ENCODE results near the gene TNRC6A. TPM values are rescaled to one million over a fixed set of nuclear protein-coding genes. Genes with fewer than 3 reads are reported as not detected.

The TNRC6A gene
- total and polyA plus RNA-seq, 9 of the 15 experiments (the other 6 are each of a cell fraction or from before 2014, with no cell fraction given): 3.4 to 32.1 (median 26.6) TPM

DNA sequence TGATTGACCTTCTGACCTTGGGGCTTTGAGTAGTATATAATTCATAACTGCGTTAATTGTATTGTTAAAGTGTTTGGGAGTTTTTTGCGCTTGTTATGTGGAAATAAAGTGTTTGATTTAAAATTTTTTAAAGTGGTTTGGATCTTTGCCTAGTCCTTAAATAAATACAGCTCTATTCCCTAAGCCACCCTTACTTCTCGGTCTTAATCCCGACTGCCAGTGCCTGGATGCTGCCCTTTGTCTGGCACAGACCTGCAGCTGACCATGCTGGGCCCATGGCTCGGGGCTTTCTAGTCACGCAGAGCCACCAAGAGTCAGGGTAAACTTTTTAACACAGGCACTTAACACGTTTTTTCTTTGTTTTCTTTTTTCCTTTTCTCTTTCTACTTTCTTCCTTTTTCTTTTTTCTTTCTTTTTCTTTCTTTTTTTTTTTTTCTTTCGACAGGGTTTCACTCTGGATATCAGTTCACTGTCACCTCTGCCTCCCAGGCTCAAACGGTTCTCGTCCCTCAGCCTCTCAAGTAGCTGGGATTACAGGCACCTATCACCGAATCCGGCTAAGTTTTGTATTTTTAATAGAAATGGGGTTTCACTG, 96.7 kb downstream of the TNRC6A start (continued):
- TF ChIP-seq ZNF609 (CRISPR knock-in tag; IDR thresholded peaks at IDR 0.05; ENCODE audit: borderline replicate concordance): no peak
- no peak for TF ChIP-seq ZNF253 (CRISPR knock-in tag; conservative IDR thresholded peaks at IDR 0.05)
- TF ChIP-seq, protein P1, sequence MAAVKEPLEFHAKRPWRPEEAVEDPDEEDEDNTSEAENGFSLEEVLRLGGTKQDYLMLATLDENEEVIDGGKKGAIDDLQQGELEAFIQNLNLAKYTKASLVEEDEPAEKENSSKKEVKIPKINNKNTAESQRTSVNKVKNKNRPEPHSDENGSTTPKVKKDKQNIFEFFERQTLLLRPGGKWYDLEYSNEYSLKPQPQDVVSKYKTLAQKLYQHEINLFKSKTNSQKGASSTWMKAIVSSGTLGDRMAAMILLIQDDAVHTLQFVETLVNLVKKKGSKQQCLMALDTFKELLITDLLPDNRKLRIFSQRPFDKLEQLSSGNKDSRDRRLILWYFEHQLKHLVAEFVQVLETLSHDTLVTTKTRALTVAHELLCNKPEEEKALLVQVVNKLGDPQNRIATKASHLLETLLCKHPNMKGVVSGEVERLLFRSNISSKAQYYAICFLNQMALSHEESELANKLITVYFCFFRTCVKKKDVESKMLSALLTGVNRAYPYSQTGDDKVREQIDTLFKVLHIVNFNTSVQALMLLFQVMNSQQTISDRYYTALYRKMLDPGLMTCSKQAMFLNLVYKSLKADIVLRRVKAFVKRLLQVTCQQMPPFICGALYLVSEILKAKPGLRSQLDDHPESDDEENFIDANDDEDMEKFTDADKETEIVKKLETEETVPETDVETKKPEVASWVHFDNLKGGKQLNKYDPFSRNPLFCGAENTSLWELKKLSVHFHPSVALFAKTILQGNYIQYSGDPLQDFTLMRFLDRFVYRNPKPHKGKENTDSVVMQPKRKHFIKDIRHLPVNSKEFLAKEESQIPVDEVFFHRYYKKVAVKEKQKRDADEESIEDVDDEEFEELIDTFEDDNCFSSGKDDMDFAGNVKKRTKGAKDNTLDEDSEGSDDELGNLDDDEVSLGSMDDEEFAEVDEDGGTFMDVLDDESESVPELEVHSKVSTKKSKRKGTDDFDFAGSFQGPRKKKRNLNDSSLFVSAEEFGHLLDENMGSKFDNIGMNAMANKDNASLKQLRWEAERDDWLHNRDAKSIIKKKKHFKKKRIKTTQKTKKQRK (IDR thresholded peaks at IDR 0.05; ENCODE audit: borderline replicate concordance, low read depth, low read length): no peak
- TF ChIP-seq MCM2 (IDR thresholded peaks at IDR 0.05; ENCODE audit: low read depth): no peak
- TF ChIP-seq ZNF217 (CRISPR knock-in tag; IDR thresholded peaks at IDR 0.05): no peak
- no peak for TF ChIP-seq PML (IDR thresholded peaks at IDR 0.05; ENCODE audit: low read length)
